ENCODE results near the gene OR4D10.

Gene OR4D10

DNA sequence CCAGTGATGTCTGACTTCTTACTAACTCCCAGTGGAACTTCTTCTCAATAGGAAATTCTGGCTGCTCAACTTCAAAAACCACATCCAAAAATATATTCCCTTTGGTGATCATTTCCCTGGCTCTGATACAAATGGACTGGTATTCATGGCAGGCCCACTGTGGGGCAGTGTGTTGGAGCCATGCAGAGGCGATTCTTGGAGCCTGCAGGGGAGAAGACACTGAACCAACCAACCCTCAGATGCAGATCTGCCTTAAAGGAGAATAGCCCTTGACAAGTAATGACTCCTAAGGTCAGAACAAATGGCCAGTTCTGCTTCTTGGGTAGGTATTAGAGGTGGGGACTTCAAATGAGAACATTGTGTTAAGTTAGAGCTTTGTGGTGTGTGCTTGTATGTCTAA lies 50.4 kb downstream of the OR4D10 start:
- H3K36me3 ChIP-seq (ENCODE audit: control insufficient read depth in 2 of 2, insufficient read depth in 2 of 2, low read length in 2 of 2), result no peaks in the 10 kb centered on the region
- no peaks in the 10 kb centered on the region for H3K4me1 ChIP-seq (ENCODE audit: control insufficient read depth, insufficient read depth, low read length)
- peaks cover 0 to 2% of the 10 kb centered on the region in 2 donors for H3K27me3 ChIP-seq (ENCODE audit: control insufficient read depth in 1 of 2, insufficient read depth in 2 of 2, low read length in 2 of 2)
- no peak overlapping the region for H3K9ac ChIP-seq (ENCODE audit: low read length in 2 of 2)
- H3K9me3 ChIP-seq (ENCODE audit: control insufficient read depth in 2 of 2, low read length in 2 of 2), result no peaks in the 10 kb centered on the region
- no peak overlapping the region for H3K4me3 ChIP-seq (ENCODE audit: low read length in 2 of 2)
- no peak overlapping the region for H3K27ac ChIP-seq (ENCODE audit: low read length)

DNA sequence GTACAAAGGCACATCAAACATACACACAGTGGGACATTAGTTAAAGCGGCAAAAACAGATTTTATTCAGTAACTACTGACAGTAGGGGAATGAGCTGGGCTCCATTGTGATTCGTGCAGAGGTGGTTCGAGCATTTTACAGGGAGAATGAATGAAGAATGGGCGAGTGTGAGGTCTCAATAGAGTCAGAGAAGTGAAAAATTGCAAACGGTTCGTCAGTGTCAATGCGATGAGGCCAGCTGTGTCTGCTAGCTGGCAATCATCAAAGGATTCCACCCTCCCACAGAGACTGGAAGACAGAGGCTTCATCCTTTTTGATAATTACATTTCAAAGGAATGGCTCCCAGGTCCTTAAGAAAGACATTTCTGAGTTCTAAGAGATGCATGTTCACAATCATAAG lies 55.6 kb downstream of the OR4D10 start:
- peaks cover 0 to 2% of the 10 kb centered on the region in 2 donors for H3K27me3 ChIP-seq (ENCODE audit: control insufficient read depth in 1 of 2, insufficient read depth in 2 of 2, low read length in 2 of 2)
- no peaks in the 10 kb centered on the region for H3K36me3 ChIP-seq (ENCODE audit: control insufficient read depth in 2 of 2, insufficient read depth in 2 of 2, low read length in 2 of 2)
- no peak overlapping the region for H3K27ac ChIP-seq (ENCODE audit: low read length)
- H3K4me3 ChIP-seq (ENCODE audit: low read length in 2 of 2), result no peak overlapping the region
- no peak overlapping the region for H3K9ac ChIP-seq (ENCODE audit: low read length in 2 of 2)
- no peaks in the 10 kb centered on the region for H3K4me1 ChIP-seq (ENCODE audit: control insufficient read depth, insufficient read depth, low read length)
- H3K9me3 ChIP-seq (ENCODE audit: control insufficient read depth in 2 of 2, low read length in 2 of 2), result no peaks in the 10 kb centered on the region
